Smooth muscle cell (in vitro differentiated cells): ENCODE data around the gene RACGAP1. TPM values are rescaled to one million over a fixed set of nuclear protein-coding genes. Genes with fewer than 3 reads are reported as not detected.
"Not testable (repeated sequence)": the region's sequence is repeated elsewhere in the genome, so short reads cannot be mapped to it uniquely, and the experiment has no call there.

Source experiments
- DNase-seq: peaks from one replicate; lab custom pipeline; 2025; ENCODE audit not compliant: unreplicated experiment; lab: John Stamatoyannopoulos, UW
- H2AFZ ChIP-seq: fragments of 200-600 bp; sonication (generic); 2 replicates; pipeline ENCODE4 v1.6.0; 2016; ENCODE audit warnings: antibody characterized with exemption, low read depth, mild to moderate bottlenecking
- H3F3A ChIP-seq: fragments of 200-600 bp; sonication (generic); 2 replicates; pipeline ENCODE4 v1.6.0; 2017; ENCODE audit warnings: antibody characterized with exemption, low read depth
- H3K27ac ChIP-seq: fragments of 200-600 bp; sonication (generic); 2 replicates; pipeline ENCODE4 v1.5.1; 2016; ENCODE audit warnings: low read depth, mild to moderate bottlenecking
- H3K27me3 ChIP-seq: fragments of 200-600 bp; sonication (generic); 2 replicates; pipeline ENCODE4 v1.6.1; 2016; ENCODE audit warnings: low read depth, mild to moderate bottlenecking
- H3K36me3 ChIP-seq: fragments of 200-600 bp; sonication (generic); 2 replicates; pipeline ENCODE4 v1.5.1; 2016; ENCODE audit warnings: low read depth
- H3K4me1 ChIP-seq: fragments of 200-600 bp; sonication (generic); 2 replicates; pipeline ENCODE4 v1.5.1; 2016; ENCODE audit warnings: low read depth
- H3K4me2 ChIP-seq: fragments of 200-600 bp; sonication (generic); 2 replicates; pipeline ENCODE4 v1.6.0; 2016; ENCODE audit warnings: mild to moderate bottlenecking
- H3K4me3 ChIP-seq: fragments of 200-600 bp; sonication (generic); 2 replicates; pipeline ENCODE4 v1.5.1; 2016; ENCODE audit warnings: mild to moderate bottlenecking
- H3K79me2 ChIP-seq: fragments of 200-600 bp; sonication (generic); 2 replicates; pipeline ENCODE4 v1.6.0; 2016; ENCODE audit warnings: low read depth, mild to moderate bottlenecking
- H3K9ac ChIP-seq: fragments of 200-600 bp; sonication (generic); 2 replicates; pipeline ENCODE4 v1.6.0; 2016; ENCODE audit warnings: low read depth
- H3K9me3 ChIP-seq: fragments of 200-600 bp; sonication (generic); replicated peaks from 2 replicates; pipeline ENCODE4 v1.5.1; 2016; ENCODE audit warnings: low read depth
- H4K20me1 ChIP-seq: fragments of 200-600 bp; sonication (generic); 2 replicates; pipeline ENCODE4 v1.6.0; 2016; ENCODE audit warnings: low read depth
- CTCF ChIP-seq: fragments of 200-600 bp; sonication (generic); IDR thresholded peaks from 2 replicates; pipeline ENCODE4 v1.5.1; 2017; ENCODE audit warnings: borderline replicate concordance, mild to moderate bottlenecking, antibody characterized with exemption; ENCODE audit not compliant: insufficient read depth, poor library complexity, severe bottlenecking
- WGBS: methylation state at CpG from one replicate; pipeline ENCODE4 v1.1.7; 2016; ENCODE audit warnings: low lambda C conversion rate; 5-methylcytosine and 5-hydroxymethylcytosine counted together
- polyA plus RNA-seq: library from polyadenylated mRNA; unstranded; fragments of >200 nt; fragmentation: Nextera tagmentation; extraction: Ambion mirVana; gene quantifications from 2 replicates; pipeline ENCODE4 v1.2.1, GENCODE V29; 2016
- total RNA-seq: library from RNA; depleted of rRNA; stranded (reverse); fragments of >200 nt; gene quantifications from 2 replicates; pipeline ENCODE4 v1.2.3, GENCODE V29; 2014

Gene RACGAP1
- total and polyA plus RNA-seq, 2 experiments from 2014 or later, result 13.7 to 52.3 TPM

DNA sequence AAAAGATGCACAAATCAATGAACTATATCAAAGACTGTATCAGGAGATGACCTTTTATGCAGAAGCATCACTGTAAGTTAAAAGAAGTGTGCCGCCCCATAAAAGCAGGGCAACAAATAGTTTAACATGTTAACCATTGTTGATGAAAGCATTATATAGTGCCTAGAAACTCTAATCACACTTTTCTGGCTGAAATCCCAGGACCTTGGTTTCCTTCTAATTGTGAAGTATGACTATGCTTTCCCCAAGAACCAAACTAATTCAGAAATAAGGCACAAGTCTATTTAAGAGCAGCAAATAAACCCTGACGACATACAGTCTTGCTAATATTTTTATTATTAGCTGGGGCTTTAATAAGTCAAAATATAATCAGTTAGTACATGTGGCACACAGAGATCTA is 21.7 kb downstream of the RACGAP1 start:
- Histone ChIP-seq H3F3A (no peaks in the 10 kb centered on the region), H3K27me3 (no peaks in the 10 kb centered on the region), H3K4me1 (no peaks in the 10 kb centered on the region), H2AFZ (no peak overlapping the region), H3K4me3 (no peak overlapping the region), H4K20me1 (no peaks in the 10 kb centered on the region), H3K36me3 (no peaks in the 10 kb centered on the region), H3K9ac (no peak overlapping the region), H3K4me2 (no peak overlapping the region), H3K9me3 (no peaks in the 10 kb centered on the region), H3K79me2 (no peaks in the 10 kb centered on the region), H3K27ac (no peak overlapping the region)
- DNase-seq, result no peak
- no peak for TF ChIP-seq CTCF
- WGBS, result 94% methylated on average over 2 of the region's 2 CpGs

DNA sequence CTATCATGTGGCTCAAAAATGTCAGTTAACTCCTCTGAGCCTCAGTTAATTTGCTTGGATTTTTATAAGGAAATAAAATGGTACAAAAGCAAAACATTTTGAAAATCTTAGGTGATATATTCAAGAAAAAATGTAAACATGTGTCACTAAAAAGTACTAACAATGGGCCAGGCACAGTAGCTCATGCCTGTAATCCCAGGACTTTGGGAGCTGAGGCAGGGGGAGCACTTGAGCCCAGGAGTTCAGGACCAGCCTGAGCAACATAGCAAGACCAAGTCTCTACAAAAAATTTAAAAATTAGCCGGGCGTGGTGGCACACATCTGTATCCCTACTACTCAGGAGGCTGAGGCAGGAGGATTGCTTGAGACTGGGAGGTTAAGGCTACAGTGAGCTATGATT is 26.8 kb downstream of the RACGAP1 start:
- Histone ChIP-seq H3K27me3 (no peaks in the 10 kb centered on the region), H2AFZ (no peak overlapping the region), H3K27ac (no peak overlapping the region), H3F3A (no peaks in the 10 kb centered on the region), H3K79me2 (no peaks in the 10 kb centered on the region), H3K4me3 (no peak overlapping the region), H3K9ac (no peak overlapping the region), H3K4me1 (no peaks in the 10 kb centered on the region), H3K4me2 (no peak overlapping the region), H4K20me1 (no peaks in the 10 kb centered on the region), H3K9me3 (no peaks in the 10 kb centered on the region), H3K36me3 (peaks cover 3% of the 10 kb centered on the region)
- DNase-seq, result no peak
- 94% methylated on average over 2 of the region's 2 CpGs for WGBS
- TF ChIP-seq CTCF, result no peak

DNA sequence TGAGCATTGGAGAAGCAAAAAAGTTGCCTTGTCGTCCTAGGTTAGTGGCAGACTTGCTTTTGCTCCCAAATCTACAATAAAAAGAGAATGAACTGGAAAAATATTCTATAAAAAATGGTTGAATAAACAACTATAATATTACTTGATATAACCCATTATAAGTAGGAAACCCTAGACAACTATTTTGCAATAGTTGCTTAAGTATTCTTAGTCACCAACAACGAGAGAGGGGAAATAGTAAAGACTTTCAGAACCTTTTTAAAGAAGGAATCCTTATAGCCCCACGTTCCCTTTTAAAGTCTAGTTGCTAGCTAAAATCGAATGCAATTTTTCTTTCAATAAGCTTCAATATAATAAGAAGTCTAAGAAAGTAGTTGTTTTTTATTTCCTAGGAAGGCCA is 35.0 kb downstream of the RACGAP1 start:
- Histone ChIP-seq H3K4me3 (no peak overlapping the region), H3F3A (peaks cover 6% of the 10 kb centered on the region), H3K36me3 (peaks cover 3% of the 10 kb centered on the region), H3K9ac (no peak overlapping the region), H3K4me1 (peaks cover 2% of the 10 kb centered on the region), H3K9me3 (no peaks in the 10 kb centered on the region), H3K27me3 (no peaks in the 10 kb centered on the region), H2AFZ (no peak overlapping the region), H3K27ac (no peak overlapping the region), H4K20me1 (no peaks in the 10 kb centered on the region), H3K4me2 (no peak overlapping the region), H3K79me2 (no peaks in the 10 kb centered on the region)
- DNase-seq, result no peak
- TF ChIP-seq CTCF, result no peak
- WGBS, result 84% methylated on average over 4 of the region's 4 CpGs

GRCh38 chr12:49989400-49989799 is 35.9 kb downstream of the RACGAP1 start:
- H2AFZ ChIP-seq, H3K79me2 ChIP-seq, H3K27ac ChIP-seq, H3K27me3 ChIP-seq, H3K9me3 ChIP-seq, H3K36me3 ChIP-seq, H3K4me3 ChIP-seq, DNase-seq, H3K4me2 ChIP-seq, H4K20me1 ChIP-seq, H3K9ac ChIP-seq: not testable (repeated sequence)
- Histone ChIP-seq H3K4me1 (peaks cover 11% of the 10 kb centered on the region), H3F3A (peaks cover 13% of the 10 kb centered on the region)
- 93% methylated on average over 2 of the region's 2 CpGs for WGBS
